DMS114 treated with DMSO at 0.1 percent for 48 hours (cell line): Measurements from ENCODE around the gene ENPP3.
"Not testable (repeated sequence)": the region's sequence is repeated elsewhere in the genome, so short reads cannot be mapped to it uniquely, and the experiment has no call there.

Experiments
- DNase-seq: peaks from one replicate; lab custom pipeline; 2025; ENCODE audit not compliant: unreplicated experiment; lab: John Stamatoyannopoulos, UW

Gene ENPP3

DNA sequence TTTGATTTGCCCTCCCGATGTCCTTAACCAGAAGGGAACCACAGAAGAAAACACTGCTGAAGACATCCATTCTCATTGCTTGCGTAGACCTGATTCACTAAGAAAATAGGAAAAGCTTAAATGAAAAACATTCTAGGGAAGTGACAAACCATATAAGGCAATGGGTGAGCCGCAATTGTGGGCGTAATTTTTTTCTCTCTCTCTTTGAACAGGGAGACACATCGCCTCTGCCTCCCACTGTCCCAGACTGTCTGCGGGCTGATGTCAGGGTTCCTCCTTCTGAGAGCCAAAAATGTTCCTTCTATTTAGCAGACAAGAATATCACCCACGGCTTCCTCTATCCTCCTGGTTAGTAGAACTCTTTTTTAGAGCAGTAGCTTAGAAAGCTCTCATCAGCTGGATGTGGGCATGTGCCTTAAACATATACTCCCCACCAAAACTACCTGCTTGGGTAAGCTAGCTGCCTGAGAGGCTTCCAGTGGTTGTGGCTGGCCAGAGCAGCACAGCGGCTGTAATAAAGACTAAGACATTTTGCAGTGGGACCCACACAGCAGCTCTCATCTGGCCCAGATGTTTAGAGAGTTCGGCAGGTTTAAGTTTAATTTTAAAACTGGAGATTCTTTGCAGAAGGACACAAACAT lies 96.4 kb downstream of the ENPP3 start:
- no peak for DNase-seq

GRCh38 chr6:131736003-131736596 lies 99.0 kb downstream of the ENPP3 start:
- DNase-seq: no peak

DNA sequence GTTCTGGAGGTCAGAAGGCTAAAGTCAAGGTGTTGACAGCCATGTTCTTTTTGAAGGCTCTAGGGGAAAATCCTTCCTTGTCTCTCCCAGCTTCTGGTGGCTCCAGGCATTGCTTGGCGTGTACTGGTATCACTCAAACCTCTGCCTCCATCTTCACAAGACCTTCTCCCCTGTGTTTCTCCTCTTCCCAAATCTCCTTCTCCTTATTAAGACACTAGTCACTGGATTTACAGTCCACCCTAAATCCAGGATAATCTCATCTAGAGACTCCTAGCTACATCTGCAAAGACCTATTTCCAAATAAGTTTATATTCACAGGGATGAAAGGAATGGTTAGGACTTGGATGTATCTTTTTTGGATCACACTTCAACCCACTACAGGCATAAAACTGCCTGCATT lies 99.7 kb downstream of the ENPP3 start:
- DNase-seq: no peak

GRCh38 chr6:131739136-131739535 lies 102.0 kb downstream of the ENPP3 start:
- DNase-seq: no peak

- no peak for DNase-seq
Measured at GRCh38 chr6:131740161-131740560, 103.1 kb downstream of the ENPP3 start.

- DNase-seq: no peak
Measured at GRCh38 chr6:131741688-131742393, 104.7 kb downstream of the ENPP3 start.

- DNase-seq: no peak
Measured at GRCh38 chr6:131744432-131745287, 107.6 kb downstream of the ENPP3 start.

- no peak for DNase-seq
Measured at GRCh38 chr6:131745476-131745875, 108.4 kb downstream of the ENPP3 start.

DNA sequence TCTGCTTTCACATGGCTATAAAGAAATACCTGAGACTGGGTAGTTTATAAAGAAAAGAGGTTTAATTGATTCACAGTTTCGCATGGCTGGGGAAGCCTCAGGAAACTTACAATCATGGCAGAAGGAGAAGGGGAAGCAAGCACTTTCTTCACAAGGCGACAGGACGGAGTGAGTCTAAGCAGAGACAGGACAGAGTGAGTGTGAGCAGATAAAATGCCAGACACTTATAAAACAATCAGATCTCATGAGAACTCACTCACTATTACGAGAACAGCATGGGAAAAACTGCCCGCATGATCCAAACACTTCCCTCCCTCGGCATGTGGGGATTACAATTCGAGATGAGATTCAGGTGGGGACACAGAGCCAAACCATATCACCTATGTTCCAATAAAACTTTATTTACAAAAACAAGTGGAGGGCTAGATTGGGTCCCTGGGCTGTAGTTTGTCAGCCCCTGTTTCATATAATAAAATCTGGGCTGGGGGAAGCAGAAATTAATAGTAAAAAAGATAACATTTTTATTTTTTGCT lies 110.8 kb downstream of the ENPP3 start:
- DNase-seq: no peak

GRCh38 chr6:131749023-131749422 lies 111.9 kb downstream of the ENPP3 start:
- no peak for DNase-seq

- DNase-seq: not testable (repeated sequence)
Measured at GRCh38 chr6:131751012-131751715, 114.1 kb downstream of the ENPP3 start.

DNA sequence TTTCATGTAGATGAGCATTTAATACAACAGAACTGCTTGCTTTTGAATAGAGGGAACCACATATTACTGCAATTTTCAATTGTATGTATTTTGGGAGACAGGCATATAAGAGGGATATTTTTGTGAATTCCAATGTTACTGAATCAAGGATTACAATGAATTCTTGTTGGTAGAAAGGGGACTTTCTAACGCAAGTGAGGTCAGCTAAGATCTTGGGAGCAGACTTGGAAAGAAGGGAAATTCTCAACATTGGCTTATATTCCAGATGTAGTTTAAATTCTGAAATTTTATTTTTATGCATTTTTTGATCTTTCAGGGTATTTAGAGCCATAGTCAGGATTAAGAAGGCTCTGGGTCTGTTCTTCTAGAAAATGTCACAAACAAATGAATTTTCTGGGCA lies 117.0 kb downstream of the ENPP3 start:
- DNase-seq: no peak

GRCh38 chr6:131754715-131755567 lies 117.8 kb downstream of the ENPP3 start:
- no peak for DNase-seq

- no peak for DNase-seq
Measured at GRCh38 chr6:131755597-131755996, 118.5 kb downstream of the ENPP3 start.

- DNase-seq: no peak
Measured at GRCh38 chr6:131756039-131756438, 118.9 kb downstream of the ENPP3 start.

DNA sequence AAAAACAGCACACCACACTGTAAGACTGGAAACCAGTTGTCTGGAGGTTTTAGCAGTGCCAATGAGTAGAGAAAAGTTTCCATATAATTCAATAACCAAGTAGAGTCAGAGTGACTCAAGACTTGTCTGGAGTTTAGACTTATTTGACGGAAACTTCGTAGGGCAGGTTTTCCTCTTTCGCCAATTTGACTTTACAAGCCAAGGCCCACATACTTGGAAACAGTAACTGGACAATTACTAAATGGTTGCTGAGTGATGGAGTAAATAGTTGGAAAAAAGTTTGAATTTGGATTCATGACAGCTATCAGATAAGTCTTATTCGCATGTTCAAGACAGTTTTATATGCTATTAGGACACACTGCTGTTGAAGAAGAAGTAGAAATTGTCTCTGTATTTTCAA lies 121.8 kb downstream of the ENPP3 start:
- no peak for DNase-seq

DNA sequence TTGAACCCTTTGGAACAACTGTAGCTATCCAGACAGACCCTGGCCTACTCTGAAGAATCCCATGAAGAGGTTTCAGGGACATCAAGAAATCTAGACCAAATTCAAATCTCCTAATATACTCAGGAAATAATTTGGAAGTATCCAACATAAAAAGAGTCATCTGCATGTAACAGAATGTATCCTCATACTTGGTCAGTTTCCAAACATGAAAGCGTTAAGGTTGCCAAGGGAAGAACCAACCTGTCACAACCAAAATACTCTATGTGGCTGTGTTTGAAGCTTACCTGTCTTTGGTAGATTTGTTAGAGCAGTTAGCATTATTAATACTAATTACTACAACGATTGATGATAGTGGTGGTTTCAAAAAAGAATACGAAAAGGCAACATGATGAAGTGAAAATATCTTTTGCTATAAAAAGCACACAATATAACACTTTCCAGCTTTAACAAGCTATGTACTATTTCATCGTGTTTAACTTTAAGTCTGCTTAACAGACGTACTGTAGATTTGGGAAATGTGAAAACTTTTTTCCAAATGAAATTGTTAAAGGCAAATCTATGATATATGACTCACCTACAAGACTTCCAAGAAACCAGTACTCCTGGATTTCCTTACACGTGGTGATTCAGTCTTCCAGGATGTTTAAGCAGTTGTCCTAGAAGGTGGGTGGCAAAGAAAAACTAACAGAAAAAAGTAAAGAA lies 124.1 kb downstream of the ENPP3 start:
- DNase-seq: no peak

DNA sequence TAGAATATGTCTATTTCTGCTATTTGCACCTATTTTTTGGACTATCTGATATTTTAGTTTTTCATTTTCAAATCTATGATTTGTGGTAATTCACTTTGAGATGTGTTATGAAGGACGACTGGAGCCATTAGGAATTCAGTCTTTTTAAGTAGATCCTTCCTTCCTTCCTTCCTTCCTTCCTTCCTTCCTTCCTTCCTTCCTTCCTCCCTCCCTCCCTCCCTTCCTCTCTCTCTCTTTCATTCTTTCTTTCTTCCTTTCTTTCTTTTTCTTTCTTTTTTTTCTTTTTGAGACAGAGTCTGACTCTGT lies 124.6 kb downstream of the ENPP3 start:
- no peak for DNase-seq

DNA sequence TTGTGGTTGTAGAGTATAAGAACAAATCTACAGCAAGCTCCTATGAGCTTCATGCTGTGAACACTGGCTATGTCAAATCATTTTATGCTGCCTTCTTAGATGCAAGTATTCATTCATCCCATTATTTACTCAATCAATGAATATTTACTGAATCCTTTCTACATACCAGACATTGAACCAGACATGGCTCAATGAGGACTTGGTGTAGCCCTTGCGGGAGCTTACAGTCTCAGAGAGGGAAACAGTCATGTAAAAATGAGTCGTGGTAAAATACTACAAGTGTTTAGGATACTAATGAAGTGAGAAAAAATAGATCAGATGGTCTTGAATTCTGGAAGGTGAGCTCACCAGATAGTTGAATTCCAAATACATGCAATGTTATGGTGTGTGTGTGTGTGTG lies 125.9 kb downstream of the ENPP3 start:
- no peak for DNase-seq
